A673 (cell line): Measurements from ENCODE around the gene HDDC3. TPM values are rescaled to one million over a fixed set of nuclear protein-coding genes. Genes with fewer than 3 reads are reported as not detected.

ENCODE experiments used
- BruUV-seq: library from RNA; stranded (reverse); fragments of 400-500 nt; replicated peaks from 2 replicates; lab custom pipeline; 2021; lab: Mats Ljungman, UMichigan
- CTCF ChIA-PET: fragments of 300-600 bp; sonication (Branson Sonifier 250); formaldehyde crosslinking; loops from one replicate; lab custom pipeline; 2022; ENCODE audit warnings: antibody characterized with exemption; lab: Charles Lee
- POLR2A ChIA-PET: fragments of 300-600 bp; sonication (Branson Sonifier 250); formaldehyde crosslinking; loops from one replicate; lab custom pipeline; 2022; ENCODE audit warnings: antibody characterized with exemption; ENCODE audit not compliant: low non-redundant PET; lab: Charles Lee
- DNase-seq: peaks from one replicate; pipeline ENCODE4 v3.0.0-alpha.2; 2015; ENCODE audit warnings: low spot score
- H3K27ac ChIP-seq: fragments of 200-600 bp; sonication (generic); 2 replicates; pipeline ENCODE4 v1.5.1; 2016; ENCODE audit warnings: mixed run types, low read depth, mild to moderate bottlenecking, mixed read lengths, antibody characterized with exemption, low read length; ENCODE audit not compliant: poor library complexity, severe bottlenecking
- H3K27me3 ChIP-seq: fragments of 200-600 bp; sonication (generic); replicated peaks from 2 replicates; pipeline ENCODE4 v1.6.1; 2017; ENCODE audit warnings: mixed run types, low read depth, mild to moderate bottlenecking, mixed read lengths, antibody characterized with exemption, low read length; ENCODE audit not compliant: insufficient read depth, poor library complexity
- H3K36me3 ChIP-seq: fragments of 200-600 bp; sonication (generic); 2 replicates; pipeline ENCODE4 v1.6.1; 2016; ENCODE audit warnings: mixed run types, mild to moderate bottlenecking, mixed read lengths, antibody characterized with exemption, low read length; ENCODE audit not compliant: insufficient read depth, poor library complexity, severe bottlenecking
- H3K4me1 ChIP-seq: fragments of 200-600 bp; sonication (generic); 2 replicates; pipeline ENCODE4 v1.6.1; 2017; ENCODE audit warnings: mixed run types, mild to moderate bottlenecking, mixed read lengths, antibody characterized with exemption, low read length; ENCODE audit not compliant: insufficient read depth, poor library complexity, severe bottlenecking
- H3K4me3 ChIP-seq: fragments of 200-600 bp; sonication (generic); 2 replicates; pipeline ENCODE4 v1.5.1; 2016; ENCODE audit warnings: low read depth, mixed run types, mild to moderate bottlenecking, mixed read lengths, low read length; ENCODE audit not compliant: poor library complexity, severe bottlenecking
- H3K9me3 ChIP-seq: fragments of 200-600 bp; sonication (generic); 2 replicates; pipeline ENCODE4 v1.6.1; 2016; ENCODE audit warnings: mixed run types, low read depth, mild to moderate bottlenecking, mixed read lengths, antibody characterized with exemption, low read length; ENCODE audit not compliant: poor library complexity, severe bottlenecking
- EZH2 ChIP-seq: fragments of 200-600 bp; sonication (generic); IDR thresholded peaks from 2 replicates; pipeline ENCODE4 v1.6.1; 2017; ENCODE audit warnings: borderline replicate concordance, low read depth, mild to moderate bottlenecking, mixed read lengths, antibody characterized with exemption, low read length; ENCODE audit not compliant: poor library complexity, severe bottlenecking
- intact Hi-C: fragments of 100-400 bp; cut with micrococcal nuclease; formaldehyde crosslinking; loops from one replicate; pipeline ENCODE4 v1.10.0; 2022; ENCODE audit not compliant: unreplicated experiment
- total RNA-seq: library from RNA; stranded (reverse); gene quantifications from 2 replicates; pipeline ENCODE4 v1.2.3, GENCODE V29; 2021
- TF ChIP-seq, protein P1 (sequence below): fragments of 300-800, 200-600 bp; sonication (generic); conservative IDR thresholded peaks from 2 replicates; pipeline ENCODE4 v1.5.1; 2017; ENCODE audit warnings: low read depth, mild to moderate bottlenecking, antibody characterized with exemption, low read length, moderate library complexity, mixed read lengths

HDDC3 gene
- total RNA-seq, 1 experiment from 2014 or later, result 23.9 TPM

DNA sequence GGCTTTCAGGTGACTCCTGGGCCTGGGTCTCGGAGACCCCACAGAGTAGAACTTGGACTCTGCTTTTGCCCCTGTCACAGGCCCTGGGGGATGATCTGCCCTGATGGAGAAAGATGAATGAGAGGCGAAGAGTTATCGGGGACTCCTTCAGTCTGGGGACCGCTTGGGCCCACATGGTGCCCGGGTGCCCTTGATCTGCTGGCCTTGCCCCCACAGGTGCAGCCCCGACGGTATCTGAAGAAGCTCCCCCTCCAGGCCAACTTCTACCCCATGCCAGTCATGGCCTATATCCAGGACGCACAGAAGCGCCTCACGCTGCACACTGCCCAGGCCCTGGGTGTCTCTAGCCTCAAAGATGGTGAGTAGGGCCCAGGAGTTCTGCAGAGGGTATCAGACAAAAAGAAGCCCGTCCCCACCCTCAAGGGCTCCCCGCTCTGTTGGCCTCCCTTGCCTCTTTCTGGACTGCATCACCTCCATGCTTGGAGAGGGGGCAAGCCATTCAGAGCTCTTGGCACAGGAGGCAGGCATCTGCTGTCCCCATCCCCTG lies 18.9 kb downstream of the HDDC3 start:
- Histone ChIP-seq H3K36me3 (peaks cover 78% of the 10 kb centered on the region), H3K27me3 (no peaks in the 10 kb centered on the region), H3K4me3 (no peak overlapping the region), H3K9me3 (no peaks in the 10 kb centered on the region), H3K27ac (no peak overlapping the region), H3K4me1 (no peaks in the 10 kb centered on the region)
- no peak for DNase-seq
- intact Hi-C loops, result no loop called here
- ChIA-PET POLR2A (no interaction called here), CTCF (no interaction called here)
- no TSS peak for BruUV-seq
- TF ChIP-seq, protein P1, sequence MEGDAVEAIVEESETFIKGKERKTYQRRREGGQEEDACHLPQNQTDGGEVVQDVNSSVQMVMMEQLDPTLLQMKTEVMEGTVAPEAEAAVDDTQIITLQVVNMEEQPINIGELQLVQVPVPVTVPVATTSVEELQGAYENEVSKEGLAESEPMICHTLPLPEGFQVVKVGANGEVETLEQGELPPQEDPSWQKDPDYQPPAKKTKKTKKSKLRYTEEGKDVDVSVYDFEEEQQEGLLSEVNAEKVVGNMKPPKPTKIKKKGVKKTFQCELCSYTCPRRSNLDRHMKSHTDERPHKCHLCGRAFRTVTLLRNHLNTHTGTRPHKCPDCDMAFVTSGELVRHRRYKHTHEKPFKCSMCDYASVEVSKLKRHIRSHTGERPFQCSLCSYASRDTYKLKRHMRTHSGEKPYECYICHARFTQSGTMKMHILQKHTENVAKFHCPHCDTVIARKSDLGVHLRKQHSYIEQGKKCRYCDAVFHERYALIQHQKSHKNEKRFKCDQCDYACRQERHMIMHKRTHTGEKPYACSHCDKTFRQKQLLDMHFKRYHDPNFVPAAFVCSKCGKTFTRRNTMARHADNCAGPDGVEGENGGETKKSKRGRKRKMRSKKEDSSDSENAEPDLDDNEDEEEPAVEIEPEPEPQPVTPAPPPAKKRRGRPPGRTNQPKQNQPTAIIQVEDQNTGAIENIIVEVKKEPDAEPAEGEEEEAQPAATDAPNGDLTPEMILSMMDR, result no peak
- TF ChIP-seq EZH2, result no peak

DNA sequence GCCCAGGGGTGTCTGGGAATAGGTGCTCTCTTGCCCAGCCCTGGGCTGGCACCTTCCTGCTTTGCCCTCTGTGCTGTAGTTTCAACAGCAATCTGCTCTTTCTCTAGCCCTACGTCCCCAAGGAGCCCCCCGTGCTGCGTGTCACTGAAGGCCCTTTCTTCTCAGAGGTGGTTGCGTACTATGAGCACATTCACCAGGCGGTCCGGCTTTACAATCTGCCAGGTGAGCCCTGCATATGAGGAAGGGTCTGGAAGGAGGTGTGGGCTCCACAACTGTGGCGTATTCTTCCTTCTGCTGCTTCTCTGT lies 19.6 kb downstream of the HDDC3 start:
- no TSS peak for BruUV-seq
- Histone ChIP-seq H3K27me3 (no peaks in the 10 kb centered on the region), H3K4me1 (no peaks in the 10 kb centered on the region), H3K9me3 (no peaks in the 10 kb centered on the region), H3K36me3 (peaks cover 76% of the 10 kb centered on the region), H3K27ac (no peak overlapping the region), H3K4me3 (no peak overlapping the region)
- TF ChIP-seq, protein P1, result no peak
- TF ChIP-seq EZH2, result no peak
- intact Hi-C loops, result no loop called here
- ChIA-PET POLR2A (no interaction called here), CTCF (no interaction called here)
- no peak for DNase-seq

DNA sequence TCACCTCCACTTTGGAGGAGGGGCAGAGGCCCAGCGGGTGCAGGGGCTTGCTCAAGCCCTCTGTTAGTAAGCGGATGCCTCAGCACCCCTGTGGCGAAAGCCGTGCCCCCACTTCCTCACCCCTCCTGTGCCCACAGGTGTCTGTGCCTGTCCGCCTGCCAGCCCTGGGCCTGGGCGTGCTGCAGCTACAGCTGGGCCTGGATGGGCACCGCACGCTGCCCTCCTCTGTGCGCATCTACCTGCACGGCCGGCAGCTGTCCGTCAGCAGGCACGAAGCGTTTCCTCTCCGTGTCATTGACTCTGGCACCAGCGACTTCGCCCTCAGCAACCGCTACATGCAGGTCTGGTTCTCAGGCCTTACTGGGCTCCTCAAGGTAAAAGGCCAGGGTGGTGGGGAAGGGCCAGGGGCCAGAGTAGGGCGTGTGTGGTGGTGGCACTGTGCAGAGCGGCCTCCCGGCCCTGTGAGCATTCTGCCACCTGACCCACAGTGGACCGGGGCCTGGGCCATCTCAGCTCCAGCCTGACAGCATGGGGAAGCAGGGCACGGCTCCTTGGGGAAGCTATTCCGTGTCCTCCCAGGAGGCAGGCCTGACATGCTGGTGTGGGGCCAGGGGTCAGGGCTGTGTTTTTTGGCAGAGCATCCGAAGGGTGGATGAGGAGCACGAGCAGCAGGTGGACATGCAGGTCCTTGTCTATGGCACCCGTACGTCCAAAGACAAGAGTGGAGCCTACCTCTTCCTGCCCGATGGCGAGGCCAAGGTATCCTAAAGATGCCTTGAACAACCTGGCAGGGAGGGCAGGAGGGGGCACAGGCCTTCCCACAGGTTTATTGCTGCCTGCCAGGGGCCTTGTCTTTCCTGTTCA lies 20.2 kb downstream of the HDDC3 start:
- intact Hi-C loops, result no loop called here
- no peaks in the 10 kb centered on the region for H3K4me1 ChIP-seq
- CTCF ChIA-PET, result no interaction called here
- TF ChIP-seq EZH2, result no peak
- TF ChIP-seq, protein P1, result no peak
- DNase-seq, result no peak
- no peak overlapping the region for H3K27ac ChIP-seq
- no peaks in the 10 kb centered on the region for H3K9me3 ChIP-seq
- no peaks in the 10 kb centered on the region for H3K27me3 ChIP-seq
- BruUV-seq, result no TSS peak
- no peak overlapping the region for H3K4me3 ChIP-seq
- H3K36me3 ChIP-seq, result peaks cover 82% of the 10 kb centered on the region
- POLR2A ChIA-PET, result no interaction called here
